Prostate gland (tissue), 2 donors: ENCODE measurements around the gene SMG6.

ENCODE experiments used
- CTCF ChIP-seq, 4 experiments: fragments of 200-600 bp in 2 of 4; fragments of 450-650 bp in 2 of 4; sonication (generic) in 2 of 4; IDR thresholded peaks; 1 replicate in 3 of 4; 2 replicates in 1 of 4; pipeline ENCODE4 v1.5.1; 2016 to 2019; ENCODE audit warnings: antibody characterized with exemption in 4 of 4, mild to moderate bottlenecking in 2 of 4, moderate library complexity in 2 of 4
- POLR2A ChIP-seq: fragments of 450-650 bp; IDR thresholded peaks from one replicate; pipeline ENCODE4 v1.6.1; 2016; ENCODE audit warnings: antibody characterized with exemption, mild to moderate bottlenecking
- POLR2AphosphoS5 ChIP-seq: sonication (generic); formaldehyde crosslinking; IDR thresholded peaks from one replicate; pipeline ENCODE4 v1.6.1; 2017; ENCODE audit warnings: antibody characterized with exemption

GRCh38 chr17:2309338-2310154 is 6.0 kb upstream of the SMG6 start:
- TF ChIP-seq CTCF (IDR thresholded peaks at IDR 0.05) (no peak), POLR2A (no peak), POLR2AphosphoS5 (no peak)
